ENCODE results near the gene HMOX2.

GRCh38 chr16:4556112-4556511 lies 79.9 kb downstream of the HMOX2 start, which contains the start of gene C16orf96:
- TF ChIP-seq TCF4 (CRISPR knock-in tag; IDR thresholded peaks at IDR 0.05; ENCODE audit: borderline replicate concordance) (no peak), PATZ1 (CRISPR knock-in tag; IDR thresholded peaks at IDR 0.05; ENCODE audit: borderline replicate concordance) (no peak)

All from SK-N-SH treated with all-trans-retinoic acid at 6 μM for 48 hours (cell line).